Adipose tissue (tissue), 3 donors: ENCODE data around the gene AQR. TPM values are rescaled to one million over a fixed set of nuclear protein-coding genes. Genes with fewer than 3 reads are reported as not detected.

Source experiments
- H3K27ac ChIP-seq: one replicate; pipeline ENCODE4 v1.5.1; 2013; ENCODE audit warnings: low read depth, low read length
- WGBS, 3 donors: extraction: QIAGEN DNeasy Blood & Tissue Kit; methylation state at CpG; one replicate each; pipeline ENCODE4 v1.1.7; 2013; 5-methylcytosine and 5-hydroxymethylcytosine counted together
- polyA plus RNA-seq, 3 donors: library from polyadenylated mRNA; stranded (reverse); fragments of 200-250 nt; gene quantifications; one replicate each; pipeline ENCODE4 v1.2.3, GENCODE V29; 2013
- donor health status: healthy with polysubstance abuse.
- donor health status: Bipolar disorder and iron deficiency.
- donor health status: healthy.

AQR gene
- polyA plus RNA-seq, 3 donors = 4.5 to 13.3 (median 8.3) TPM

DNA sequence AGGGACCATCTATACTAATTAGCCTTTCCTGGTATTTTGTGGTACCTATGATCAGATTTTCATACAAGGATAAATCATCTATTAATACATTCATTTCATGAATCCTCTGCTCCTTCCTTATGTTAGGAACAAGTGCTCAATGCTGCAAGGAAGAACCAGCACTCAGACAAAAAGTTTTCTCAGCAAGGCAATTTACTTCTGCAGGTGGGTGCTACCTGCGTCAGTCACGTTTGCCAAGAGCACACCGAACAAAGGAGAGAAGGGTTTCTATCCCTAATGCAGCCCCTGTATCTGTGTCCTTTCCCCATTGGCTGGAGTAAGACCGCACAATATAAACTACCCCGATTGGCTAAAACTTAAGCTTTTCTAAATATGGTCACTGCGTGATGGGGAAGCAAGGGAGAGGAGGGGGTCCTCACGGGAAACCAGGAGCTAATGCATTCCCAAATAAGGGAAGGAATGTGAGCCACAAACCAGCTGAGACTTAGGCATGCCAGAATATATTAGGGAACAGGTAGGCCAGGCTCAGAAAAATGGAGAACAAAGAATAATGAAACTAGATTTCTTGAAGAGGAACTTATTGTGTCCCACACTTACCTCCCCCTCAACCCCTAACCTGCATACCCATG lies 76.5 kb downstream of the AQR start:
- WGBS, 3 donors = 84 to 94% (median 85%) methylated on average over 7 of the region's 7 CpGs
- H3K27ac ChIP-seq = no peak overlapping the region

DNA sequence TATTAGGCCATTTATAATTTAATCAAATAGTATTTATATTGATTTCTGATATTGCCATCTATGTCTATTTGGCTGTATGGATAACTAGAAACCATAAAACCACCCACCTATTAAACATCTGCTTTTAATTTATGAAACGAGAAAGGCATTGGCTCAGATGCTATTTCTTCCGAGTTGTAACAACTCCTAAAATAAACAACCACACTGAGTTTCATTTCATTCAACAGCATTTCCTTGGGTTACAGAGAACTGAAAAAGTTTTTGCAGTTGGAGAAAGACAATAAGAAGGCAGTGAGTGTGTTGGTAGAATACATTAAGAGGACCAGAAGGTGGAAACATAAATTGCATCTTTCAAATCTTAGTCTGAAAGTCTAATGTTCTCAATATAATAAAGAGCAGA lies 79.1 kb downstream of the AQR start:
- WGBS, 3 donors = 60 to 88% (median 69%) methylated on average over 2 of the region's 2 CpGs
- no peak overlapping the region for H3K27ac ChIP-seq

DNA sequence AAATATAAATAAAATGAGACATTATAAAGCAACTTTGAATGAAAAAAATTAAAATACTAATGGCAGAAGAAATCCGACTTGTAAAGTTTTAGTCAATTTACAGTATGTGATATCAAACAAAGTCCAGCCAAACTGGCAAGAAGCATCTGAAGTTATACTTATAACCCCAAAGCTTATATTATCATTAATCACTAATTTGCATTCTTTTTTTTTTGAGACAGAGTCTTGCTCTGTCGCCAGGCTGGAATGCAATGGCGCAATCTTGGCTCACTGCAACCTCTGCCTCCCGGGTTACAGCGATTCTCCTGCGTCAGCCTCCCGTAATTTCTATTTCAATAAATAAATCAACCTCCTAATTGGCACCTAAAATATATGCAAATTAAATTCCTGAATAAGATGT lies 80.1 kb downstream of the AQR start:
- WGBS, 3 donors = 88 to 95% (median 88%) methylated on average over 7 of the region's 7 CpGs
- H3K27ac ChIP-seq = no peak overlapping the region

DNA sequence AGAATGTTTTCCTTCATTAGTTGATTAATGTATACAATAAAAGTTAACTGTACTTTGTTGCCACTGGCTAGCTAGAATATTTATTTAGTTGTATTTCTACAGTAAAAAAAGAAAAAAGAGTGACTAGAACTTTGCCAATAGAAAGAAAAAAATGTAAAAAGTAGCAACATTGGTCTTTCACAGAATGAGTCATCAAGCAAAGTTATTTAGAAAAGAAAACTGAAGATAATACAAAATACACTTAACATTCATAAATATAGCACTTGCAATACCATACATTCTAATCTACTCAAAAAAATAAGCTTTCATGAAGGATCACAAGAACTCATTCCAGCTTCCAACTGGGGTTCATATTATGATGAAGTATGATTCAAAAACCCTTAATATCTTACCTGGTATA lies 83.4 kb downstream of the AQR start:
- no peak overlapping the region for H3K27ac ChIP-seq

DNA sequence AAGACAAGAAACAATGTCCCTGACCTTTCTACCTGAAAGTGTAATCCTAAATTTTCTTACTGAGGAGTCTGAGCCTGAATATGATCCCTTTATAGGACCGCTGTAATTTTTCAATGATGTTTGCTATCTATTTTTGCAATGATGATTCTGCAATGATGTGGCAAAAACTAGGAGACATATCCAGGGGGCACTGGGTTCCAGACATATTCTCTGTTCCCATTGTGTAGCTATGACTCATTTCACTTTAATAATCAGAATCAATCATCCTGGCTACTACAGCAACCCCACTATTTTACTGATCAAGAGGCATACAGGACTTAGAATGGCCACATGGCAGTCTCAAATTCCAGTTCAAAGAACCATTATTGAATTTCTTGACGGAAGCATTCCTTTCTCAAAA lies 85.9 kb downstream of the AQR start:
- no peak overlapping the region for H3K27ac ChIP-seq
- 94 to 99% (median 99%) methylated on average over 2 of the region's 2 CpGs for whole genome bisulfite sequencing, 3 donors

DNA sequence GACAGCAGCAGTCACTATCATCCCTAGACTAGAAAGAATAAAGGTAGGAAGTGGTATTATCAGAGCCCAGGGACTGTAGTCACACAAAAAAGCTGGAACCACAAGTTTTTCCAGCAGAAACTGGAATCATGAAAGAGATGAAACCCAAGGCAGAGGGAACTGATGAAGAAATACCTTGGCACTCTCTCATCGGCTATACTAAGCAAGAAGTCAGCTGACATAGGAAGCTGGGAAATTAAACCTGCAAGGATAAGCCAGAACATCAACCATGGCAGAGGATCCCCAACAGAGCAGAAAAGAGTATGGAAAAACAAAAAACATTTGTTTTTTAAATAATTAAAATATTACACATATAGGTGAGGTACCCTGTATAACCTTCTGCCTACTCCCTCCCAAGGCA lies 86.5 kb downstream of the AQR start:
- WGBS, 3 donors = 85 to 97% (median 94%) methylated on average over 1 of the region's 1 CpG
- no peak overlapping the region for H3K27ac ChIP-seq

DNA sequence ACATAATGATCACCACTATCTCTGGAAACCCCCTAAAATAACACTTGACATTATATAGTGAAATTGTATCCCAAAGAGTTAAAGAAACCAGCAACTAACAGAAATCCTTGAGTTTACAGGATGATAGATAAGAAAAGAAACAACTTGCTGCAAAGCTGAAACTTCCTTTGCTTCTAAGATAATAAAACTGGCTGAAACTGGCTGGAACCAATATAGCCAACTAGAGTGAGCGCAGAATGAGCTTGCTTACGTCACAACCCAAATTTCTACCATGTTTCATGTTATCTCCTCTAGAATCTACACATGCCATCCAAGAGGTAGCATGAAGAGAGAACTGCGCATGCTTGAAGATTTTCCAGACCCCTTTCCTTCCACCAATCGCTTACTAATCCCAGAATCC lies 90.4 kb downstream of the AQR start:
- 67 to 73% (median 73%) methylated on average over 4 of the region's 4 CpGs for WGBS, 3 donors
- H3K27ac ChIP-seq = no peak overlapping the region

DNA sequence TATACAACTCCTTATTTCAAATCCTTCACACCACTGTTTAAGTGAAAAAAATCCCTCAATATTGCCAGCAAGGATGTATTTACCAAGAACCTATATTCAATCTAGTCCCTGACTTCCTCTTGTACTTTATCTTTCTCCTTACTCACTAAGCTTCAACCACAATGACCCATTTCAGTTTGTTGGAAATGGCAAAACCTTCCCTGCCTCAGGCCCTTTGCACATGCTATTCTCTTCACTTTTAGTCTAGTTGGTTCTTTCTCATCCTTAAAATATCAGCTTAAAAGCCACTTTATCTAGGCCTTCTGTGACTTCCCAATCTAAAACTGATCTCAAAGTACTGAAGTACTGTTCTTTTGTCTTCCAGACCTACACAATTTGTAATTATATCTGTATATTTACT lies 92.9 kb downstream of the AQR start:
- H3K27ac ChIP-seq = no peak overlapping the region

DNA sequence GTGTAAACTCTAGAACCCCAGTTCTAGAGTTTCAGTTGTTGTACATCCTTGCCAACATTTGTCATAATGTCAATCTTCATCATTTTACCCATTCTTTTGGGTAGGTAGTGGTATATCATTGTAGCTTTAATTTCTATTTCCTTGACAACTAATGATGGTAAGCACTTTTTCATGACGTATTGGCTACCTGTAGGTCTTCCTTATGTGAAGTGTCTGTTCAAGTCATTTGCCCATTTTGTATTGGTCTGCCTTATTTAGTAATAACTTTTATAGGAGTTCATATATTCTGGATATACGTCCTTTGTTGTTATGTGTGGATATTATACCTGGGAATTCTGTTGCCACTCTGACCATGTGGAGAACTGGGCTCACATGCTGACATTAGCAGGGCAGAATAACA lies 100.4 kb downstream of the AQR start:
- no peak overlapping the region for H3K27ac ChIP-seq
- 98 to 99% (median 99%) methylated on average over 2 of the region's 2 CpGs for WGBS, 3 donors

DNA sequence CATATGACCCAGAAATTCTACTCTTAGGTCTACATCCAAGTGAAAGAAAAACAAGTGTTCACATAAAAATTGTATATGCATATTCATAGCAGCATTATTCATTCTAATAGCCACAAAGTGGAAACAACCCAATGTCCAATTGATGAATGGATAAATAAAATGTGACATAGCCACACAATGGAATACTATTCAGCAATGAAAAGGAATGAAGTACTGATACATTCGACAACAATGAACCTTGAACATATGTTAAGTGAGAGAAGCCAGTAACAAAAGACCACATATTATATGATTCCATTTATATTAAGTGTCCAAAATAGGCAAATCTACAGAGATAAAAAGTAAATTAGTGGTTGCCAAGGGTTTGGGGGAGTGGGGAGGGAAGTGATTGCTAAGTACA lies 104.0 kb downstream of the AQR start:
- WGBS, 3 donors = 98 to 100% (median 100%) methylated on average over 1 of the region's 1 CpG
- no peak overlapping the region for H3K27ac ChIP-seq

DNA sequence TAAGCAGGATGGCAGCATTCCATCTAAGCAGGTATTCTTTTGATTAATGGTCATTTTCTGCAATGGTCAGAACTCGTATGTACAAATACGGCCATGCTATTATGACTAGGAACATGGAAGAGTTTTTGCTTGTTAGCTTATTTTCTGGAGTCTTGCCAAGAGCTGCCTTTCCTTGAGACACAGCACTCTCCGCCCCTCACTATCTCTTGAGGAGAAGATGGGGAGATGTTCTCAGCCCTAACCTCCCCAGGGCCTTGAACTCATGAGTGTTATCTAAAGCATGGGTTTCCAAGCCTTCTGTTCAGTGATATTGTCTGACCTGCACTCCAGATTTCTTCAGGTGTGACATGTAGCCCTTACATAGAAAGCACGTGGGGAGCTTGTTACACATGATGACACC lies 108.3 kb downstream of the AQR start:
- no peak overlapping the region for H3K27ac ChIP-seq
- WGBS, 3 donors = 89 to 97% (median 93%) methylated on average over 4 of the region's 4 CpGs

DNA sequence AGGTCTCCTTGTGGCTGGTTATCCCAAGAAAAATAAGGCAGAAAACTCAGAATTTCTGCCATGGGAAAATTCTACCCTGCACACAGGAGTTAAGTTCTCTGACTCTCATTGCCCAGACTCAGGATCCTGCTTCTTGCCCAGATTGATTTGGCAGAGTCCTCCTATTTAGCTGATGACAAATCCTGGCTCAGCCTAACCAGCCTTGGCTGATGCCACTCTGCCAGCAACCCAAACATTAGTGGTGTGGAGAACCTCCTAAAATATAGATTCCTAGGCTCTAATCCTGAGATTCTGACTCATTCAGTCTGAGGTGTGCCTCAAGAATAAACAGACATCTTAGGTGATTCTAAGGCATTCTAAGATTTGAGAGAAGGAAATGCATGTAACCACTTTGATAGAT lies 113.6 kb downstream of the AQR start:
- no peak overlapping the region for H3K27ac ChIP-seq

DNA sequence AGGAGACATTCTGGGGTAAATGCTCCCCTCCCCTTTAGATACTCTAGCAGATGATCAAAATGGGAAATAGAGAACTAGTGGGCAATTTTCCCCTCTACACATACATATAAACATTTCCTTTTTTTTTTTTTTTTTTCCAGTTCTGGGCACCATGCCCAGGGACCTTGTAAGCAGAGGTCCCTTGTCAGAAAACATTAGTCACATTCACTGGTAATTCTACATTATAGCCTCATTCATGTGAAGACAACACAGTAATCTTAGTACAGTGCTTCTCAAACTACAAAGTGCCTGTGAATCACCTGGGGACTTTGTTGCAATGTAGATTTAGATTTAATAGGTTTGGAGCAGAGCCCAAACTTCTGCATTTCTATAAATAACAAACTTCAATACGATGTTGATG lies 114.1 kb downstream of the AQR start:
- 21 to 33% (median 22%) methylated on average over 1 of the region's 1 CpG for WGBS, 3 donors
- H3K27ac ChIP-seq = no peak overlapping the region

DNA sequence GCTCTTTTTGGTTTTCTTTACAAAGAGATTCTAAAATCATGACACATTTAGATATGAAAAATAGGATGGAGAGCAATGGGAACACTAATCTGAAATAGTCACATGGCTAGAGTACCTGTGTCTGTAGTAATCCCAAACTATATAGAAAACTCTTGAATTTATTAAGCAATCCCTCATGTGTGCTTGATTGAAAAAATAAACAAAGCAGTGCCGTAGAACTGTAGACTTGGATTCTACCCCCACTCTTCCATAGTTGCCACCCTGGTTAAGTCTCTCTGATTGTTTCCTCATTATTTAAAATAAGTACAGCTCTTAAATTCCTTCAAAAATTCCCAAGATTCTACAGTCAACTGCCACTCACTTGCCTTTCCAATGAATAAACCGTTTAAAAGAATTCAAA lies 115.3 kb downstream of the AQR start:
- no peak overlapping the region for H3K27ac ChIP-seq
- 83 to 86% (median 84%) methylated on average over 2 of the region's 2 CpGs for WGBS, 3 donors

DNA sequence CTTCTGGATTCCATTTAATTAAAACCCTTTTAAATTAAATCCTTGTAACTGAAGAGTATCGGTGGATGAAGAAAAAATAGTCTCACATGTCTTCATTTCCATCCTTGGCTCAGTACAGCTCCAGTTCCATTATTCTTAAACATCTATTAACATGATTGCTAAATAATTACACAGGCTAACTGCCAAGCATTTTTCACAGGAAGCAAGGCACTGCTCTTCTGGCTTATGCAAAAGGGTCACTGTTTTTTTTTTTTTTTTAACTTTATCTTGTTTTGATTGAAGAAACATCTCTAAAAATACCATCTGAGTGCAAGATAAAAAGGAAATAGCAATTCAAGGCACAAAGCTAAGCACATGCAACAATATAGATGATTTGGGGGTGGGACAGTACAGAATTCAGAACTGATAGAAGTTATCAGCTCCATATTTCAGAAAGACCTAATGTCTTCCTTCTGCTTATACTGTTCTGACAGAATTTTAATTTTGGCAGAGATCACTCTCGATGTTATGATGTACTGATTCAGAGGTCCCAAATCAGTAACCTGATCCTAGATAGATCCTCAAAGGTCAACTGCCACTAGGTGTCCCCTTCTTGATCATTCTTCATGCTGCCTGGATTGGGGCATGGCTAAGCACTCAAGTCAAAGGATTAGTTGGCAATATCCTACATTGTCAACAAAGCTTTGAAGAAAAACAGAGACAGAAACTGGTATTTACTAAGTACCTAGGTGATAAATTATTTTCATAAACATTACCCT lies 116.4 kb downstream of the AQR start:
- no peak overlapping the region for H3K27ac ChIP-seq
- WGBS, 3 donors = 42 to 77% (median 47%) methylated on average over 2 of the region's 2 CpGs

DNA sequence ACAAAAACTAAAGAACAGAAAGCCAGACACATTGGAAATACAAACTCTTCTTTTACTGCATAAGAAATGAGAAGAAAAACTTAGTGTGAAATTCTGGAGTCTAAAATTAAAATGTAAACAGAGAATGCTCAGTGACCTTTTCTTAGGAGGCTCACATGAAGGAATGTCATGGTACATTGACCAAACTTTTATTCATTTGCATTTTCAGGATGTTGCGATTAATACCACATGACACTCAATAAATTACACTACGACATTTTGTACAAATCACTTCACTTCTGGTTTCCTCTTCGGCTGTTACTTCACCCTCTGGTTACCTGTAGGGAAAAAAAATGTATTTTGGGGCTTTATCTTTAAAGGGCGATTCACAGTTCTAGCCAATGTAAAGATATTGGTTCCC lies 117.8 kb downstream of the AQR start:
- WGBS, 3 donors = 65 to 88% (median 77%) methylated on average over 4 of the region's 4 CpGs

DNA sequence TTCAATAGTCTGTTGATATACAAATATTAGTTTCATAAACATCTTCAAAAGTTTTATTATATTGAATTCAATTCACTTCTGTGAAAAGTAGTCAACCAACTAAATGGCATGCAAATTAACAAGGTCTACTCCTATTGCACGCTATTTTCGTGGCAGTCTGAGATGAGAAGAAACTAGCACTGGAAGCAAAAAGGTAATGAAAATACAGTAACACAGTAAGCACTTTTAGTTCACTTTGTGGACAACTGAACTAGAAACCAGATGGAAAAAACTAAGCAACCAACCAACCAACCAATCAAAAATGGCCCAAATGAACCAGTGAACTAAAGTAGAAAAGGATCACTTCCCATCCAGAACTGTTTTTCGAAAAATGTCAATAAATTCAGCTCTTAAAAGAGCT lies 118.5 kb downstream of the AQR start:
- H3K27ac ChIP-seq = no peak overlapping the region
- WGBS, 3 donors = 96 to 100% (median 98%) methylated on average over 3 of the region's 3 CpGs

More for the DNA sequence above, 117.8 kb downstream of the AQR start:
- H3K27ac ChIP-seq = no peak overlapping the region

DNA sequence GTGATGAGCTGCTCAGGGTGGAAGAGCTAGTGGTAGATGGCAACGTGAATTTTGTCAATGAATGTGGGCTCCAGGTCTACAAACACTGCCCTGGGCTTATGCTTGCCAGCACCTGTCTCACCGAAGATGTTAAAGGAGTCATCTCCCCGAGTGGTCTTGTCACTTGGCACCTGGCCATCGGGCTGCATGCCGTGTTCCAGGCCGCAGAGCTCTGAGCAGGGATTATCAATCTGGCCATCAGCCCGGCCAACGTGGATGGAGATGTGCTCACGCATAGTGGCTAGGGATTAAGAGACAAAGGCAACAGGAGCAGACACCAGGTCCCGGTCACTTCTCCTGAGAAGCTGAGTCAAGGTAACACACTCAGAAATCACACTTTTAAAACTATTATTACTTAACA lies 119.4 kb downstream of the AQR start:
- no peak overlapping the region for H3K27ac ChIP-seq
- WGBS, 3 donors = 63 to 84% (median 63%) methylated on average over 10 of the region's 10 CpGs

DNA sequence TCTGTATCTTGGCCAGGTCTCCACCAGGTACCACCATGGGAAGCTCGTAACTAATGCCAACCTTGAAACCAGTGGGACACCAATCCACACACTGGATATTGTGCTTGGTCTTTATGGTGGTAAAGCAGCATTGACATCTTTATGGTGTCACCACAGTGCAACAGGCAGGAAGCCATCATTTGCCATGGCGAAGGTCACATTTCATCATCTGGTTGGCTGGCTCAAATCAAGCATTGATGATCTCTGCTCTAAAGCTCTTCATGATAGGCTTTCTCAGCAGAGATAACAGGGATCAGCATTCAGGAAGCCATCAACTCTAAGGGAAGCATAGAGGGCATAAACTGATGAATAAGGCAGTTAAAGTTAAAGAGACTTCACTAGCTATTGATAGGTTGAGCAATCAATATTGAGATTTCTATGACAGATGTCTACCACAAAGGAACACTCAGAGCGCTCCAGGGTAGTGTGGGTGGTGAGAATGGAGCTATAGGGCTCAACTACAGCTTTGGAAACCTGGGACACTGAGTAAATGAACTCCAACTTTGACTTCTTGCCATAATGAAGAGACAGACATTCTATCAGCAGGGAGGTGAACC lies 120.1 kb downstream of the AQR start:
- no peak overlapping the region for H3K27ac ChIP-seq
- 96 to 98% (median 97%) methylated on average over 3 of the region's 3 CpGs for WGBS, 3 donors

DNA sequence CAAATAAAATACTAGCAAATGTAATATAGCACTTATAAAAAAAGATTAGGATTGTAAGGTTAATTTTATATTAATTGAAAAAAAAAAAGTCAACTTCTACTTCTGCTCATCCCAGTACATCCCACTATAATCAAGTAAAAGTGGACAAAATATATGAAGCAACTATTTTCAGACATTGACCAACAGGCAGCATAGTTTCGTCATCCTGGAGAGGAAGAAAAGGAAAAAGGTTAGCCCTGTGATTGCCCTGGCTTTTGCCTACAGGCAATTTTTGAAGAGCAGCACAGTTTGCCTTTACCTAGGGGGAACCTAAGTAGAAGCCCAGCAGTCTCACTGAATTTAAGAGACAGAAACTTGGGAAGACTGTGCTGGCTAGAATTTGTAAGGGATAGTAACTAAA lies 121.9 kb downstream of the AQR start:
- WGBS, 3 donors = 60 to 95% (median 65%) methylated on average over 1 of the region's 1 CpG

More for the DNA sequence above, 121.9 kb downstream of the AQR start:
- no peak overlapping the region for H3K27ac ChIP-seq
